ENCODE measurements around the gene TIGIT.

DNA sequence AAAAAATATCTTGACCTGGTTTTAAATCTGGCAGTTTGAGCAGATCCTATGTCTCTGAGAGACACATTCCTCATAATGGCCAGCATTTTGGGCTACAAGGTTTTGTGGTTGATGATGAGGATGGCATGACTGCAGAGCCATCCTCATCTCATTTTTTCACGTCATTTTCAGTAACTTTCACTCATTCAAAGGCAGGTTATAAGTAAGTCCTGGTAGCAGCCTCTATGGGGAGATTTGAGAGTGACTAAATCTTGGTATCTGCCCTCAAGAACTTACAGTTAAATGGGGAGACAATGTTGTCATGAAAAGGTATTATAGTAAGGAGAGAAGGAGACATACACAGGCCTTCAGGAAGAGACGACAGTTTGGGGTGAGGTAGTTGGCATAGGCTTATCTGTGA lies 14.5 kb downstream of the TIGIT start:
- TF ChIP-seq TAF1 (IDR thresholded peaks at IDR 0.05; ENCODE audit: borderline replicate concordance, insufficient read depth, low read length) (no peak), POLR2AphosphoS5 (IDR thresholded peaks at IDR 0.05; ENCODE audit: low read depth, low read length) (no peak), SIN3A (IDR thresholded peaks at IDR 0.05; ENCODE audit: borderline replicate concordance, insufficient read depth, low read length) (no peak)
- TF ChIP-seq, protein P1, sequence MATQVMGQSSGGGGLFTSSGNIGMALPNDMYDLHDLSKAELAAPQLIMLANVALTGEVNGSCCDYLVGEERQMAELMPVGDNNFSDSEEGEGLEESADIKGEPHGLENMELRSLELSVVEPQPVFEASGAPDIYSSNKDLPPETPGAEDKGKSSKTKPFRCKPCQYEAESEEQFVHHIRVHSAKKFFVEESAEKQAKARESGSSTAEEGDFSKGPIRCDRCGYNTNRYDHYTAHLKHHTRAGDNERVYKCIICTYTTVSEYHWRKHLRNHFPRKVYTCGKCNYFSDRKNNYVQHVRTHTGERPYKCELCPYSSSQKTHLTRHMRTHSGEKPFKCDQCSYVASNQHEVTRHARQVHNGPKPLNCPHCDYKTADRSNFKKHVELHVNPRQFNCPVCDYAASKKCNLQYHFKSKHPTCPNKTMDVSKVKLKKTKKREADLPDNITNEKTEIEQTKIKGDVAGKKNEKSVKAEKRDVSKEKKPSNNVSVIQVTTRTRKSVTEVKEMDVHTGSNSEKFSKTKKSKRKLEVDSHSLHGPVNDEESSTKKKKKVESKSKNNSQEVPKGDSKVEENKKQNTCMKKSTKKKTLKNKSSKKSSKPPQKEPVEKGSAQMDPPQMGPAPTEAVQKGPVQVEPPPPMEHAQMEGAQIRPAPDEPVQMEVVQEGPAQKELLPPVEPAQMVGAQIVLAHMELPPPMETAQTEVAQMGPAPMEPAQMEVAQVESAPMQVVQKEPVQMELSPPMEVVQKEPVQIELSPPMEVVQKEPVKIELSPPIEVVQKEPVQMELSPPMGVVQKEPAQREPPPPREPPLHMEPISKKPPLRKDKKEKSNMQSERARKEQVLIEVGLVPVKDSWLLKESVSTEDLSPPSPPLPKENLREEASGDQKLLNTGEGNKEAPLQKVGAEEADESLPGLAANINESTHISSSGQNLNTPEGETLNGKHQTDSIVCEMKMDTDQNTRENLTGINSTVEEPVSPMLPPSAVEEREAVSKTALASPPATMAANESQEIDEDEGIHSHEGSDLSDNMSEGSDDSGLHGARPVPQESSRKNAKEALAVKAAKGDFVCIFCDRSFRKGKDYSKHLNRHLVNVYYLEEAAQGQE (IDR thresholded peaks at IDR 0.05; ENCODE audit: insufficient read depth in 1 of 2, low read depth in 2 of 2, low read length in 2 of 2), result no peak
